HepG2 (cell line): ENCODE results near the gene ATP1A1. TPM values are rescaled to one million over a fixed set of nuclear protein-coding genes. Genes with fewer than 3 reads are reported as not detected.

Experiments used
- ATAC-seq: fragments of 200-7000 bp; cut with Tn5 transposase; 3 replicates; pipeline ENCODE4 v1.9.1; 2020; ENCODE audit warnings: mild to moderate bottlenecking, moderate library complexity
- BruUV-seq: library from RNA; stranded (reverse); fragments of 400-500 nt; replicated peaks from 2 replicates; lab custom pipeline; 2021; lab: Mats Ljungman, UMichigan
- CTCF ChIA-PET: fragments of 300-600 bp; formaldehyde crosslinking; extraction: SDS; loops from one replicate; lab custom pipeline; 2021; ENCODE audit warnings: low total read pairs, inconsistent platforms, low intra/inter-chr PET ratio; lab: Yijun Ruan, JAX
- POLR2A ChIA-PET: fragments of 350-600 bp; sonication (Branson Sonifier 250); formaldehyde crosslinking; loops from one replicate; lab custom pipeline; 2020; ENCODE audit warnings: antibody characterized with exemption, inconsistent platforms; lab: Yijun Ruan, JAX
- DNase-seq: peaks from one replicate; pipeline ENCODE4 v3.0.0-alpha.2; 2015; ENCODE audit warnings: low spot score
- FAIRE-seq: peaks from 3 replicates; lab custom pipeline; 2011; peaks lifted over from hg19 to GRCh38; lab: Jason Lieb, UNC
- H2AFZ ChIP-seq: one replicate; pipeline ENCODE4 v1.6.1; 2011; ENCODE audit warnings: low read length, inconsistent platforms
- H3K27ac ChIP-seq: fragments of 300-600 bp; 3 replicates; pipeline ENCODE4 v1.8.0; 2011; ENCODE audit warnings: mixed run types, mild to moderate bottlenecking, mixed read lengths, low read length, inconsistent platforms; ENCODE audit not compliant: insufficient read depth; ENCODE audit errors: extremely low read length
- H3K27me3 ChIP-seq, 2 experiments: fragments of 200-600 bp in 1 of 2; 2 replicates in 1 of 2; 3 replicates in 1 of 2; pipeline versions ENCODE4 v1.6.0 to v1.8.0; 2011; ENCODE audit warnings: low read length in 2 of 2, mild to moderate bottlenecking in 2 of 2, moderate library complexity in 2 of 2, inconsistent platforms in 1 of 2; ENCODE audit not compliant: insufficient read depth in 2 of 2, control insufficient read depth in 1 of 2
- H3K36me3 ChIP-seq, 2 experiments: fragments of 200-600 bp in 1 of 2; replicated peaks in 1 of 2; 2 replicates in 1 of 2; 3 replicates in 1 of 2; pipeline versions ENCODE4 v1.5.1 to v1.8.0; 2011; ENCODE audit warnings: low read length in 2 of 2, inconsistent platforms in 1 of 2; ENCODE audit not compliant: insufficient read depth in 2 of 2, control insufficient read depth in 1 of 2
- H3K4me1 ChIP-seq: 2 replicates; pipeline ENCODE4 v1.5.1; 2012; ENCODE audit warnings: low read length, inconsistent platforms; ENCODE audit not compliant: insufficient read depth
- H3K4me2 ChIP-seq: 2 replicates; pipeline ENCODE4 v1.6.0; 2011; ENCODE audit warnings: low read depth, low read length, inconsistent platforms
- H3K4me3 ChIP-seq, 3 experiments: fragments of 200-600 bp in 1 of 3; sonication (generic), shearing (Covaris generic) in 1 of 3; replicated peaks in 1 of 3; 2 replicates each; pipeline ENCODE4 v1.5.1; 2011 to 2016; ENCODE audit warnings: low read length in 3 of 3, inconsistent platforms in 2 of 3, low read depth in 2 of 3, mild to moderate bottlenecking in 2 of 3, control low read depth in 1 of 3, mixed read lengths in 1 of 3; ENCODE audit not compliant: insufficient read depth in 1 of 3
- H3K79me2 ChIP-seq: one replicate; pipeline ENCODE4 v1.6.1; 2011; ENCODE audit warnings: low read length, inconsistent platforms; ENCODE audit not compliant: insufficient read depth
- H3K9ac ChIP-seq: 2 replicates; pipeline ENCODE4 v1.6.0; 2011; ENCODE audit warnings: mild to moderate bottlenecking, low read depth, low read length, inconsistent platforms; ENCODE audit not compliant: insufficient read depth
- H3K9me3 ChIP-seq: 2 replicates; pipeline ENCODE4 v1.5.1; 2012; ENCODE audit warnings: mild to moderate bottlenecking, low read length
- H4K20me1 ChIP-seq: 2 replicates; pipeline ENCODE4 v1.6.0; 2011; ENCODE audit warnings: inconsistent platforms, mild to moderate bottlenecking, low read length, moderate library complexity; ENCODE audit not compliant: insufficient read depth
- ATF7 ChIP-seq, 2 experiments: fragments of 450-650 bp in 1 of 2; sonication (generic) in 1 of 2; formaldehyde crosslinking in 1 of 2; IDR thresholded peaks; 2 replicates each; pipeline versions ENCODE4 v1.4.0 to v1.6.1; 2016 to 2020; ENCODE audit warnings: antibody characterized with exemption in 1 of 2, mild to moderate bottlenecking in 1 of 2, missing genetic modification reagents in 1 of 2
- HHEX ChIP-seq: IDR thresholded peaks from 2 replicates; pipeline ENCODE4 v1.6.1; 2016; ENCODE audit warnings: control low read depth
- MTF1 ChIP-seq: sonication (generic); formaldehyde crosslinking; IDR thresholded peaks from 2 replicates; pipeline ENCODE4 v1.5.0; 2020; ENCODE audit warnings: missing genetic modification reagents
- MYC ChIP-seq: sonication (generic); formaldehyde crosslinking; IDR thresholded peaks from 2 replicates; pipeline ENCODE4 v1.9.0; 2021; ENCODE audit warnings: missing genetic modification reagents, borderline replicate concordance
- ZKSCAN5 ChIP-seq: sonication (generic); formaldehyde crosslinking; IDR thresholded peaks from 2 replicates; pipeline ENCODE4 v1.5.1; 2020; ENCODE audit warnings: mild to moderate bottlenecking, missing genetic modification reagents
- ZNF317 ChIP-seq: sonication (generic); formaldehyde crosslinking; IDR thresholded peaks from 2 replicates; pipeline ENCODE4 v1.5.0; 2020; ENCODE audit warnings: mild to moderate bottlenecking, missing genetic modification reagents
- ZNF350 ChIP-seq: sonication (generic); formaldehyde crosslinking; IDR thresholded peaks from 2 replicates; pipeline ENCODE4 v1.4.0; 2020; ENCODE audit warnings: mild to moderate bottlenecking, low read depth, missing genetic modification reagents, borderline replicate concordance
- ZNF496 ChIP-seq: sonication (generic); formaldehyde crosslinking; IDR thresholded peaks from 2 replicates; pipeline ENCODE4 v1.8.1; 2023; ENCODE audit warnings: mild to moderate bottlenecking, moderate library complexity, missing genetic modification reagents; ENCODE audit not compliant: insufficient replicate concordance
- ZNF883 ChIP-seq: sonication (generic); formaldehyde crosslinking; IDR thresholded peaks from 2 replicates; pipeline ENCODE4 v1.5.1; 2020; ENCODE audit warnings: mild to moderate bottlenecking, missing genetic modification reagents; ENCODE audit errors: not compliant biosample characterization
- WGBS: methylation state at CpG from one replicate; pipeline ENCODE4 v1.1.6; 2017; ENCODE audit warnings: low lambda C conversion rate; 5-methylcytosine and 5-hydroxymethylcytosine counted together
- in situ Hi-C: cut with HindIII; loops from 2 replicates; pipeline ENCODE4 v1.10.0; 2017; ENCODE audit warnings: low pct_unique_long_range_greater_than_20kb; ENCODE audit not compliant: extremely low pct_ligation_motif_present
- intact Hi-C: fragments of 100-400 bp; cut with micrococcal nuclease; formaldehyde crosslinking; loops from one replicate; pipeline ENCODE4 v1.10.0; 2022; ENCODE audit not compliant: unreplicated experiment
- polyA plus RNA-seq, 8 experiments: library from polyadenylated mRNA; depleted of rRNA in 3 of 8; stranded (reverse) in 7 of 8; unstranded in 1 of 8; fragments of >200 nt; fragmentation: Illumina TruSeq in 4 of 8; extraction: Trizol in 4 of 8; gene quantifications; 2 replicates each; pipeline versions ENCODE4 v1.2.1 to v1.2.3, GENCODE V29; 2011 to 2016; ENCODE audit warnings: low read depth in 4 of 8, missing spikeins in 1 of 8, mixed read lengths in 1 of 8; ENCODE audit not compliant: insufficient read depth in 1 of 8
- total RNA-seq, 5 experiments: library from RNA; depleted of rRNA; stranded (reverse); fragments of >200 nt; fragmentation: Illumina TruSeq; extraction: Trizol; gene quantifications; 2 replicates each; pipeline ENCODE4 v1.2.3, GENCODE V29; 2016; ENCODE audit warnings: low read depth in 1 of 5
- TF ChIP-seq, protein P1 (sequence below): sonication (generic); formaldehyde crosslinking; IDR thresholded peaks from 2 replicates; pipeline ENCODE4 v1.8.0; 2022; ENCODE audit warnings: missing genetic modification reagents, mild to moderate bottlenecking, moderate library complexity, borderline replicate concordance
- TF ChIP-seq, protein P2 (sequence below), 2 experiments: sonication (generic) in 1 of 2; formaldehyde crosslinking in 1 of 2; IDR thresholded peaks; 2 replicates each; pipeline versions ENCODE4 v1.5.1 to v1.6.1; 2011 to 2020; ENCODE audit warnings: borderline replicate concordance in 1 of 2, low read depth in 1 of 2, low read length in 1 of 2, mild to moderate bottlenecking in 1 of 2, missing genetic modification reagents in 1 of 2, moderate library complexity in 1 of 2
- TF ChIP-seq, protein P3 (sequence below): IDR thresholded peaks from 2 replicates; pipeline ENCODE4 v1.6.1; 2016
- TF ChIP-seq, protein P4 (sequence below): sonication (generic); formaldehyde crosslinking; IDR thresholded peaks from 2 replicates; pipeline ENCODE4 v1.5.0; 2020; ENCODE audit warnings: missing genetic modification reagents
- TF ChIP-seq, protein P5 (sequence below): sonication (generic); formaldehyde crosslinking; IDR thresholded peaks from 2 replicates; pipeline ENCODE4 v1.5.0; 2020; ENCODE audit warnings: mild to moderate bottlenecking, missing genetic modification reagents

Gene ATP1A1
- total and polyA plus RNA-seq, 2 of the 13 experiments (the other 11 are each of a cell fraction or from before 2014, with no cell fraction given) = 280 to 705 TPM

DNA sequence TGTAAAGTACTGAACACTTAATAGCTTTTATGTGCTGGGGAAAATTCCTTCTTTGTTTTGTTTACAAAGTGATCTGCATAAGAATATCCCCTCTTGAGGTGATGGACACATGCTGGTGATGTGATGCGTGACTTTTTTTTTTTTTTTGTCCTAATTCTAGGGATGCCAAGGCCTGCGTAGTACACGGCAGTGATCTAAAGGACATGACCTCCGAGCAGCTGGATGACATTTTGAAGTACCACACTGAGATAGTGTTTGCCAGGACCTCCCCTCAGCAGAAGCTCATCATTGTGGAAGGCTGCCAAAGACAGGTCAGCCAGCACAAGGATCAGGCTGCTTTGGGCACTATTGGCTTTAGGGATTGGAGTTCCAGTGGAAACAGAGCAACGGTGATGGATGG is 24.7 kb downstream of the ATP1A1 start:
- POLR2A ChIA-PET = no interaction called here
- H3K4me3 ChIP-seq = no peak overlapping the region
- FAIRE-seq (no peak), ATAC-seq (no peak), DNase-seq (no peak)
- H3K79me2 ChIP-seq = no peaks in the 10 kb centered on the region
- no peaks in the 10 kb centered on the region for H3K27me3 ChIP-seq
- no TSS peak for BruUV-seq
- CTCF ChIA-PET = no interaction called here
- no peak overlapping the region for H3K4me2 ChIP-seq
- H3K9ac ChIP-seq = no peak overlapping the region
- no peaks in the 10 kb centered on the region for H3K9me3 ChIP-seq
- intact Hi-C loops (no loop called here), in situ Hi-C loops (no loop called here)
- H3K36me3 ChIP-seq = peaks cover 63 to 98% of the 10 kb centered on the region in 2 experiments
- no peak for TF ChIP-seq MTF1 (CRISPR knock-in tag)
- no peak for TF ChIP-seq ZNF350 (CRISPR knock-in tag)
- no peak for TF ChIP-seq MYC (CRISPR knock-in tag)
- TF ChIP-seq, protein P1, sequence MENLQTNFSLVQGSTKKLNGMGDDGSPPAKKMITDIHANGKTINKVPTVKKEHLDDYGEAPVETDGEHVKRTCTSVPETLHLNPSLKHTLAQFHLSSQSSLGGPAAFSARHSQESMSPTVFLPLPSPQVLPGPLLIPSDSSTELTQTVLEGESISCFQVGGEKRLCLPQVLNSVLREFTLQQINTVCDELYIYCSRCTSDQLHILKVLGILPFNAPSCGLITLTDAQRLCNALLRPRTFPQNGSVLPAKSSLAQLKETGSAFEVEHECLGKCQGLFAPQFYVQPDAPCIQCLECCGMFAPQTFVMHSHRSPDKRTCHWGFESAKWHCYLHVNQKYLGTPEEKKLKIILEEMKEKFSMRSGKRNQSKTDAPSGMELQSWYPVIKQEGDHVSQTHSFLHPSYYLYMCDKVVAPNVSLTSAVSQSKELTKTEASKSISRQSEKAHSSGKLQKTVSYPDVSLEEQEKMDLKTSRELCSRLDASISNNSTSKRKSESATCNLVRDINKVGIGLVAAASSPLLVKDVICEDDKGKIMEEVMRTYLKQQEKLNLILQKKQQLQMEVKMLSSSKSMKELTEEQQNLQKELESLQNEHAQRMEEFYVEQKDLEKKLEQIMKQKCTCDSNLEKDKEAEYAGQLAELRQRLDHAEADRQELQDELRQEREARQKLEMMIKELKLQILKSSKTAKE (CRISPR knock-in tag) = no peak
- TF ChIP-seq, protein P2, sequence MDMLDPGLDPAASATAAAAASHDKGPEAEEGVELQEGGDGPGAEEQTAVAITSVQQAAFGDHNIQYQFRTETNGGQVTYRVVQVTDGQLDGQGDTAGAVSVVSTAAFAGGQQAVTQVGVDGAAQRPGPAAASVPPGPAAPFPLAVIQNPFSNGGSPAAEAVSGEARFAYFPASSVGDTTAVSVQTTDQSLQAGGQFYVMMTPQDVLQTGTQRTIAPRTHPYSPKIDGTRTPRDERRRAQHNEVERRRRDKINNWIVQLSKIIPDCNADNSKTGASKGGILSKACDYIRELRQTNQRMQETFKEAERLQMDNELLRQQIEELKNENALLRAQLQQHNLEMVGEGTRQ (IDR thresholded peaks at IDR 0.05; ENCODE audit: low read depth, low read length) = no peak
- TF ChIP-seq, protein P2 (CRISPR knock-in tag; IDR thresholded peaks at IDR 0.05; ENCODE audit: borderline replicate concordance) = no peak
- TF ChIP-seq ZNF317 = no peak
- TF ChIP-seq HHEX = no peak
- TF ChIP-seq, protein P3, sequence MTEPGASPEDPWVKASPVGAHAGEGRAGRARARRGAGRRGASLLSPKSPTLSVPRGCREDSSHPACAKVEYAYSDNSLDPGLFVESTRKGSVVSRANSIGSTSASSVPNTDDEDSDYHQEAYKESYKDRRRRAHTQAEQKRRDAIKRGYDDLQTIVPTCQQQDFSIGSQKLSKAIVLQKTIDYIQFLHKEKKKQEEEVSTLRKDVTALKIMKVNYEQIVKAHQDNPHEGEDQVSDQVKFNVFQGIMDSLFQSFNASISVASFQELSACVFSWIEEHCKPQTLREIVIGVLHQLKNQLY = no peak
- TF ChIP-seq, protein P4, sequence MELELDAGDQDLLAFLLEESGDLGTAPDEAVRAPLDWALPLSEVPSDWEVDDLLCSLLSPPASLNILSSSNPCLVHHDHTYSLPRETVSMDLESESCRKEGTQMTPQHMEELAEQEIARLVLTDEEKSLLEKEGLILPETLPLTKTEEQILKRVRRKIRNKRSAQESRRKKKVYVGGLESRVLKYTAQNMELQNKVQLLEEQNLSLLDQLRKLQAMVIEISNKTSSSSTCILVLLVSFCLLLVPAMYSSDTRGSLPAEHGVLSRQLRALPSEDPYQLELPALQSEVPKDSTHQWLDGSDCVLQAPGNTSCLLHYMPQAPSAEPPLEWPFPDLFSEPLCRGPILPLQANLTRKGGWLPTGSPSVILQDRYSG (CRISPR knock-in tag) = no peak
- TF ChIP-seq, protein P5, sequence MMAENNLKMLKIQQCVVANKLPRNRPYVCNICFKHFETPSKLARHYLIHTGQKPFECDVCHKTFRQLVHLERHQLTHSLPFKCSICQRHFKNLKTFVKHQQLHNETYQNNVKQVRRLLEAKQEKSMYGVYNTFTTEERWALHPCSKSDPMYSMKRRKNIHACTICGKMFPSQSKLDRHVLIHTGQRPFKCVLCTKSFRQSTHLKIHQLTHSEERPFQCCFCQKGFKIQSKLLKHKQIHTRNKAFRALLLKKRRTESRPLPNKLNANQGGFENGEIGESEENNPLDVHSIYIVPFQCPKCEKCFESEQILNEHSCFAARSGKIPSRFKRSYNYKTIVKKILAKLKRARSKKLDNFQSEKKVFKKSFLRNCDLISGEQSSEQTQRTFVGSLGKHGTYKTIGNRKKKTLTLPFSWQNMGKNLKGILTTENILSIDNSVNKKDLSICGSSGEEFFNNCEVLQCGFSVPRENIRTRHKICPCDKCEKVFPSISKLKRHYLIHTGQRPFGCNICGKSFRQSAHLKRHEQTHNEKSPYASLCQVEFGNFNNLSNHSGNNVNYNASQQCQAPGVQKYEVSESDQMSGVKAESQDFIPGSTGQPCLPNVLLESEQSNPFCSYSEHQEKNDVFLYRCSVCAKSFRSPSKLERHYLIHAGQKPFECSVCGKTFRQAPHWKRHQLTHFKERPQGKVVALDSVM (CRISPR knock-in tag) = no peak
- no peak for TF ChIP-seq ATF7 (IDR thresholded peaks at IDR 0.05)
- no peak for TF ChIP-seq ATF7 (CRISPR knock-in tag; IDR thresholded peaks at IDR 0.05)
- no peak for TF ChIP-seq ZNF496 (CRISPR knock-in tag)
- no peak for TF ChIP-seq ZKSCAN5
- TF ChIP-seq ZNF883 (CRISPR knock-in tag) = no peak
- 97% methylated on average over 5 of the region's 5 CpGs for WGBS
- peaks cover 14% of the 10 kb centered on the region for H3K4me1 ChIP-seq
- no peak overlapping the region for H2AFZ ChIP-seq
- H4K20me1 ChIP-seq = no peaks in the 10 kb centered on the region
- H3K27ac ChIP-seq = no peak overlapping the region
